Cardiac muscle cell (in vitro differentiated cells and primary cell): Measurements from ENCODE around the gene OR4E1. TPM values are rescaled to one million over a fixed set of nuclear protein-coding genes. Genes with fewer than 3 reads are reported as not detected.
A peak's percentile ranks its signal among the peaks of the same experiment; 100 is the strongest.
"Not testable (repeated sequence)": the region's sequence is repeated elsewhere in the genome, so short reads cannot be mapped to it uniquely, and the experiment has no call there.

Source experiments
- DNase-seq, 2 donors: peaks; one replicate each; pipeline versions ENCODE4 v3.0.0 to v3.0.0-alpha.2; 2010 to 2017; ENCODE audit warnings: low read depth in 1 of 2, low spot score in 1 of 2
- H3K27ac ChIP-seq: fragments of 200-600 bp; sonication (generic); 2 replicates; pipeline ENCODE4 v1.5.1; 2016
- H3K27me3 ChIP-seq: fragments of 200-600 bp; sonication (generic); 2 replicates; pipeline ENCODE4 v1.6.0; 2016; ENCODE audit warnings: control low read depth
- H3K36me3 ChIP-seq: fragments of 200-600 bp; sonication (generic); 2 replicates; pipeline ENCODE4 v1.5.1; 2016; ENCODE audit warnings: control low read depth
- H3K4me1 ChIP-seq: fragments of 200-600 bp; sonication (generic); 2 replicates; pipeline ENCODE4 v1.8.1; 2017; ENCODE audit warnings: low read depth, mild to moderate bottlenecking, mixed run types
- H3K4me3 ChIP-seq: fragments of 200-600 bp; sonication (generic); 2 replicates; pipeline ENCODE4 v1.5.1; 2016; ENCODE audit warnings: mild to moderate bottlenecking
- H3K9me3 ChIP-seq: fragments of 200-600 bp; sonication (generic); 2 replicates; pipeline ENCODE4 v1.5.1; 2017; ENCODE audit warnings: low read depth, mild to moderate bottlenecking, control low read depth
- CTCF ChIP-seq: IDR thresholded peaks from 2 replicates; pipeline ENCODE4 v1.5.1; 2012; ENCODE audit warnings: low read depth, mild to moderate bottlenecking, low read length
- polyA plus RNA-seq: library from polyadenylated mRNA; unstranded; fragments of >200 nt; fragmentation: Nextera tagmentation; extraction: Ambion mirVana; gene quantifications from 2 replicates; pipeline ENCODE4 v1.2.1, GENCODE V29; 2016
- total RNA-seq: library from RNA; depleted of rRNA; stranded (reverse); fragments of >200 nt; gene quantifications from 2 replicates; pipeline ENCODE4 v1.2.3, GENCODE V29; 2016

The OR4E1 gene
- total and polyA plus RNA-seq, 2 experiments from 2014 or later = not detected

DNA sequence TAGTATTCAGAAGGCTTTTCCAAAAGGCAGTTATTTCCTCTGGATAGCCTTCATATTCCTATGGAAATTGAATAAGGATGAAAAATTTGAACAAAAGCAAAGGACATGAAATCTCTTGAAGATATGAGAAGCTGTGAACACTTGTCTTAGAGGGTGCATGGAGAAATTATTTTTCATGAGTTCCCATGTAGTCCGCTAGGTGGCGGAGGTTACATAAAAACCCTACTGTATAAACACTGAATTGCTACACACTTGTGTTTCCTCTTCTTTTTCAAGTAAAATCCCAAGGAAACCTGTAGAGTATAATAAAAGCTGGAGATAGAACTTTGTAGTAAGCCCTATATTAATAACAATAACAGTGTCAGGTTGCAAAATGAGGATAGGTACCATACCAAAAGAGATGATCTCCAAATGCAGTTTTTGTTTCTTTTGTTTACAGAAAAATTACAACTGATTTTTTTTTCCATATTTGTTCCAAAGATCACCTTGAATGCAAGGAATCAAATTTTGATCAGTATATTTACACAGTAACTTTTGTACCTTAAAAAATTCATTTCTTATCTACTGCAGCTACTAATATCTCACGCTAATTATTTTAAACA, 37.8 kb upstream of the OR4E1 start:
- Histone ChIP-seq H3K27ac (no peak overlapping the region), H3K4me1 (no peaks in the 10 kb centered on the region), H3K4me3 (no peak overlapping the region), H3K9me3 (no peaks in the 10 kb centered on the region), H3K27me3 (no peaks in the 10 kb centered on the region), H3K36me3 (no peaks in the 10 kb centered on the region)
- DNase-seq = peak; percentile 54 to 69
- TF ChIP-seq CTCF = peak; percentile 79

DNA sequence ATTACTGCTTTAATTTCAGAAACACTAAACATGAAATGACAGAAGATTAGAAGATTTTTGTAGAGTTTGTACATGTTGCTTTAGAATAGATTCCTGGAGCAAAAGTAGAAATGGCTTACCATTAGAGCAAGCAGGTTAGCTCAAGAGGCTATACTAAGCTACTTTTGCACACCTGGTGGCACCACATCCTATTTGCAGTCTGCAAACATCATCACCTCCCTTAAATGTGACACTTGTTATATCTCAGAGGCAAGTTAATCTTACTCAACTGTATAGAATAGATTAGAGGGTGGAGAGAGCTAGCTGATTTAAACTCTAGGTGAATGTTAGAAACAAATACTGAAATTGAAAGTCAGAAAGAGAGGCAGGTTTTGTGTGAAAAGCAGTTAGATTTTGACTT, 30.7 kb upstream of the OR4E1 start:
- Histone ChIP-seq H3K4me1 (no peaks in the 10 kb centered on the region), H3K27ac (no peak overlapping the region), H3K4me3 (no peak overlapping the region), H3K36me3 (no peaks in the 10 kb centered on the region), H3K27me3 (no peaks in the 10 kb centered on the region), H3K9me3 (no peaks in the 10 kb centered on the region)
- DNase-seq = no peak
- TF ChIP-seq CTCF = no peak

- no peaks in the 10 kb centered on the region for H3K9me3 ChIP-seq
- H3K4me1 ChIP-seq = no peaks in the 10 kb centered on the region
- no peaks in the 10 kb centered on the region for H3K36me3 ChIP-seq
- DNase-seq = peak in 1 of 2 donors; percentile 3
- no peak overlapping the region for H3K4me3 ChIP-seq
- no peak overlapping the region for H3K27ac ChIP-seq
- H3K27me3 ChIP-seq = no peaks in the 10 kb centered on the region
- no peak for TF ChIP-seq CTCF
Measured at GRCh38 chr14:21703357-21704326, 30.0 kb upstream of the OR4E1 start.

DNA sequence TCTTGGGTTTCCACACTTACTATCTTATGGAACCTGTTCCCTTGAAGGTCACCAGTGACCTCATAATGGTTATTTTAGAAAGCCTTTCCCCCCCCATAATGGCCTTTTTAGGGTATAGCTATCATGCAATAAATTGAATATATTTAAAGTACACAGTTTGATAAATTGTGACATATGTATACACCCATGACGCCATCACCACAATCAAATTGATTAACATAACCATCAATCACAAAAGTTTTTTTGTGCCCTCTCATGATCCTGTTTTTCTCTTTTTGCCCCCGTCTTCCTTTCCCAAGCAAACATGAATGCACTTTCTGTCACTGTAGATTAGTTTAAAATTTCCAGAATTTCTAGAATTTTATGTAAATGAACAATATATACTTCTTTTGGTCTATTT, 28.7 kb upstream of the OR4E1 start:
- TF ChIP-seq CTCF = no peak
- H3K27ac ChIP-seq = no peak overlapping the region
- no peak for DNase-seq
- H3K36me3 ChIP-seq = no peaks in the 10 kb centered on the region
- no peaks in the 10 kb centered on the region for H3K27me3 ChIP-seq
- no peak overlapping the region for H3K4me3 ChIP-seq
- H3K9me3 ChIP-seq = no peaks in the 10 kb centered on the region
- no peaks in the 10 kb centered on the region for H3K4me1 ChIP-seq

DNA sequence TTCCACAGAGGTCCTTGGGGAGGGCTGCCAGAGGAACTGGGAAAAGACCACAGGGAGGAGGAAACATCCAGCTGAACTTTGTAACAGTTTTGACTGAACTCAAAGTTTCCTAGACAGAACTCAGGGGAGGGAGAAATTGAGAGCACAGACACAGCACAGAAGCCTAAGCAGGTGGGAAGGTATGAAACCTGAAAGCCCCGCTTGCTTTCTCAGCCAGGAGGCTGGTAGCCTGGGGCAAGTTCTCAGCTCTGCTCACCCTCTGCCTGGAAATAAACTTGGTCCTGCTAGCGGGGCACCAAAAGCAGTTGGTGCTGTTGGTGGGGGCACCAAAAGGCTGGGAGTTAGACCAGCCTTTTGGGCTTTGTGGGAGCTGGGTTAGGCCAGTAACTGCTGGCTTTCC, 25.9 kb upstream of the OR4E1 start:
- no peak for TF ChIP-seq CTCF
- Histone ChIP-seq H3K4me1 (no peaks in the 10 kb centered on the region), H3K9me3 (no peaks in the 10 kb centered on the region), H3K4me3 (no peak overlapping the region), H3K36me3 (no peaks in the 10 kb centered on the region), H3K27me3 (no peaks in the 10 kb centered on the region), H3K27ac (no peak overlapping the region)
- DNase-seq = no peak

- not testable (repeated sequence) for H3K36me3 ChIP-seq, H3K4me1 ChIP-seq, H3K9me3 ChIP-seq, H3K27me3 ChIP-seq, H3K27ac ChIP-seq, DNase-seq, H3K4me3 ChIP-seq
Measured at GRCh38 chr14:21698538-21698937, 24.9 kb upstream of the OR4E1 start.

DNA sequence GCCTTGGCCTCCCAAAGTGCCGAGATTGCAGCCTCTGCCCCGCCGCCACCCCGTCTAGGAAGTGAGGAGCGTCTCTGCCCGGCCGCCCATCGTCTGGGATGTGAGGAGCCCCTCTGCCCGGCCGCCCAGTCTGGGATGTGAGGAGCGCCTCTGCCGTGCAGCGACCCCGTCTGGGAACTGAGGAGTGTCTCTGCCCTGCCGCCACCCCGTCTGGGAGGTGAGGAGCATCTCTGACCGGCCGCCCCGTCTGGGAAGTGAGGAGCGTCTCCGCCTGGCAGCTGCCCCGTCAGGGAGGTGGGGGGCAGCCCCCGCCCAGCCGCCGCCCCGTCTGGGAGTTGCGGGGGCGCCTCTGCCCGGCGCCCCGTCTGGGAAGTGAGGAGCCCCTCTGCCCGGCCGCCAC, 24.0 kb upstream of the OR4E1 start:
- H3K27me3 ChIP-seq, H3K4me1 ChIP-seq, H3K4me3 ChIP-seq, H3K9me3 ChIP-seq, H3K27ac ChIP-seq, DNase-seq, H3K36me3 ChIP-seq: not testable (repeated sequence)
